Effector CD4-positive, alpha-beta T cell (primary cell): ENCODE measurements around the gene RYR1.
"Not testable (repeated sequence)": the region's sequence is repeated elsewhere in the genome, so short reads cannot be mapped to it uniquely, and the experiment has no call there.

Experiments
- DNase-seq: peaks from one replicate; pipeline ENCODE4 v3.0.0-alpha.2; 2020

RYR1 gene

DNA sequence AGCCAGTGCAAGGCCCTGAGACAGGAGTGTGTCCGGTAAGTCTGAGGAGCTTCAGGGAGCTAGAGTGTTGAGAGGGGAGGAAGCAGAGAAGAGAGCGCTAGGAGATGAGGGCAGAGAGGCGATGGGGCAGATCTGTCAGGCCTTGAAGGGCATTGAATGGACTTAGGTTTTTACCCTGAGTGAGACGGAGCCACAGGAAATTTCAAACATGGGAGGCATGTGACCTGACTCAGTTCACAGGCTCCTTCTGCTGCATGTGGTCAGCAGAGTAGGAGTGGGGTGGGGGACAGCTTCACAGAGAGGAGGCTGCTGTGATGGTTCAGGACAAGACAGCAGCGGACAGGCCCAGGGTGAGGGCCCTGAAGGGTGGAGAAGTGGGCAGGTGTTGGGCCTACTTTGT lies 33.1 kb upstream of the RYR1 start:
- DNase-seq = no peak

DNA sequence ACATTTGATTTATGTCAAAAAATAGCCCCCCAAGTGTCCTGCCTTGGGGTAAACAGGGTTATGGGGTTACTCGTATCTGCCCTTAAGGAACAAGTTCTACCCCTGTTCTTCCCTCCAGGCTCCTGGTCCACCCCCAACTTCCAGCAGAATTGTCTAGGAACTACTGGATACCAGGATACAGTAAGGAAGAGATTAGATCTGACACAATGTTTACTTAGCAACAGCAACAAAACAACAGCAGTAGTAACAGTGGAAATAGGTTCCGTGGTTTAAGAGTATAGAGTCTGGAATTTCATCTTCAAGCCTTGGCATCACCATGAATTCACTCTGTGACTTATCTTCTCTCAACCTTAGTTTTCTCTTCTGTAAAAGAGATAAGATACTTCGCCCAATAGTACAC lies 32.3 kb upstream of the RYR1 start:
- no peak for DNase-seq

DNA sequence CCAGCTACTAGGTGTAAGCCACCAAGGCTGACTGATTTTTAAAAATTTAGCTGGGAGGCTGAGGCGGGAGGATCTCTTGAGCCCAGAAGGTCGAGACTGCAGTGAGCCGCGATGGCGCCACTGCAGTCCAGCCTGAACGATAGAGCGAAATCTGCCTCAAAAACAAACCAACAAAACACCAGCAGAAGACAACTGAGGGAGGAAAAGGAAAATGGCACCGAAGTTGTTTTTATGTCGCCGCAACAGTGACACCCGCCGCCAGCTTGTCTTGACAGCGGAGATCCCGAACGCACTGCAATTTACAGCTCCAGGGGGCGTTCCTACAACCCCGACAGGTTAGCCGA lies 30.9 kb upstream of the RYR1 start:
- no peak for DNase-seq

DNA sequence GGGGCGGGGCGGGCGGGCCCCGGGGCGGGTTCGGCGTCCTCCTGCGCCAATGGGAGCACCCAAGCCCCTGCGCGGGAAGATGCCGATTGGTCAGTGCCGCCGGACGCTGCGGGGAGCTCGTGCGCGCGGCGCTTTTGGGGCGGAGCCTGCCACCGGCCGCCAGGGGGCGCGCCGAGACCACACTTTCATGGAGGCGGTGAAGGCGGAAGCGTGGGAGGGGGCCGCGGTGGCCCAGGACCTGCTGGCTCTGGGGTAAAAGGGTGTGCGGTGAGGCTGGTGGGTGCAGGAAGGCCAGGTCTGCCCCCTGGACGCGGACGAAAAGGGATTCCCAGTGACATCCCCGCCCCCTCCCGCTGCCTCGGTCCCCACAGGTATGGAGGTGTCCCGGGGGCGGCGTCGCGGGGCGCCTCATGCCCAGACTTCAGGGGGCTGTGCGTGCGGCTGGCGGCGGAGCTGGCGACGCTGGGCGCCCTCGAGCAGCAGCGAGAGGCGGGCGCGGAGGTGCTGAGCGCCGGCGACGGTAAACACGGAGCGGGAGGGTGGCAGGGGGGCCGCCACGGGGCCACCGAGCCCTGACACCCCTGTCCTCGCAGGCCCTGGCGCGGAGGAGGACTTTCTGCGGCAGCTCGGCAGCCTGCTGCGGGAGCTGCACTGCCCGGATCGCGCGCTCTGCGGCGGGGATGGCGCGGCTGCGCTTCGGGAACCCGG lies 30.4 kb upstream of the RYR1 start, which contains the start of gene FAM98C:
Gene FAM98C, plus strand, starts transcription at position 127 of the 708 bp plus-strand sequence. Its CDS starts 61 bp downstream, at position 188.
- DNase-seq = peak; percentile 96

DNA sequence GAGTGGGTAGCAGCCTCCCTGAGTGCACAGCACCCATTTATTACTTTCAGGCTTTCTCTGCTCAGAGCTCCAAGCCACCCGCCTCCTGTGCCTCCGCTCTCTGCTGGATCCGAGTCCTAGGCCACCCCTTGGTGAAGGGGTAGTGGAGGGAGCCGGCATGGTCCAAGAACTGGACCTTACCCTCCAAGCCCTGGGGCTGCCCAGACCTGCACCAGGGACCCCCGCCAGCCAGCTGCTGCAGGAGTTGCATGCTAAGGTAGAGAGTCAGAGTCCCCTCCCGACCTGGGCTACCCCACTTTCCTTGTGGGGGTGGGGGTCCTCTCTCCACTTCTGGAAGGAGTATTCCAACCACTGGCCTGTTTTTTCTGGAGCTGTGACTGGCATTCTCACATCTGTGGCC lies 28.6 kb upstream of the RYR1 start:
- no peak for DNase-seq

DNA sequence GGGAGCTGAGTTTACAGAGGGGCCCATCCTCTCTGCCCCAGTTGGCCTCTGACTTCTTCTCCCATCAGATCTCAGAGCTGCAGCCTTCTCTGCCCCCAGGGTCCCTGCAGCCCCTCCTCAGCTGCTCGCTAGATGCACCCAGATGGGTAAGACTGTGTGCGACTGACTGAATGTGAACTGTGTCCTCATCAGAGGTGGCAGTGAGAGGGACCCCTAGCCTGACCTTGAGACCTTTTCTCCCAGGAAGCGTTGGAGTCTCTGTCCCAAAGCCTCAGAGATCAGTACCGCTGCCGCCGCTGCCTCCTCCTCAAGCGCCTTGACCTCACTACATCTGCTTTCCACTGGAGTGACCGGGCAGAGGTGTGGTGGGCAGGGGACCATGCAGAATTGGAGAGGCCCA lies 28.2 kb upstream of the RYR1 start:
- no peak for DNase-seq

DNA sequence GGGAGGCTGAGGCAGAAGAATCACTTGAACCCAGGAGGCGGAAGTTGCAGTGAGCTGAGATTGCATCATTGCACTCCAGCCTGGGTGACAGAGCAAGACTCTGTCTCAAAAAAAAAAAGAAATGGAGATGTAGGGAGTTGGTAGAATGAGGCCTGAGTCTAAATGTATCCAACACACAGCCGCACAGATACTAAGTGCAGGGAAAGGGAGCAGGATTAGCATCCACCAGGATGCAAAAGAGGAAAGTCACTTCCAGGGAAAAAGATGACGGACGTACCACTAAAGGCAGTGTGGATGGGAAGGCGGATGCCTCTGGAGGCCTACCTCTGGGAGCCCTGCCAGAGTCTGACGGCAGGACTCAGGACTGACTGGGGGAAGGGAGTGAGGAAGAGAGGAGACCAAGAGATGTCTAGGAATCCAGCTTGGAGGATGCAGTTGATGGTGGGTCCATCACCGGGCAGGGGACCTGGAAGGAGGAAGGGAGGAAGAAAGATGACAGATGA lies 23.8 kb upstream of the RYR1 start:
- no peak for DNase-seq

DNA sequence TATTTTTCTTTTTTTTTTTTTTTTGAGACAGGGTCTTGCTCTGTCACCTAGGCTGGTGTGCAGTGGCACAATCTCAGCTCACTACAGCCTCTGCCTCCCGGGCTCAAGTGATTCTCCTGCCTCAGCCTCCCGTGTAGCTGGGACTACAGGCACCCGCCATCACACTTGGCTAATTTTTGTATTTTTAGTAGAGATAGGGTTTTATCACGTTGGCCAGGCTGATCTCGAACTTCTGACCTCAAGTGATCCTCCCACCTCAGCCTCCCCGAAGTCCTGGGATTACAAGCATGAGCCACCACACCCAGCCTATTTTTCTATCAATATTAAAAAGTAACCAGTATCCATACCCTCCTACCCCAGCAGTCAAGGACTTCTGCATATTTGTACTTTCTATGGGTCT lies 23.1 kb upstream of the RYR1 start:
- not testable (repeated sequence) for DNase-seq

DNA sequence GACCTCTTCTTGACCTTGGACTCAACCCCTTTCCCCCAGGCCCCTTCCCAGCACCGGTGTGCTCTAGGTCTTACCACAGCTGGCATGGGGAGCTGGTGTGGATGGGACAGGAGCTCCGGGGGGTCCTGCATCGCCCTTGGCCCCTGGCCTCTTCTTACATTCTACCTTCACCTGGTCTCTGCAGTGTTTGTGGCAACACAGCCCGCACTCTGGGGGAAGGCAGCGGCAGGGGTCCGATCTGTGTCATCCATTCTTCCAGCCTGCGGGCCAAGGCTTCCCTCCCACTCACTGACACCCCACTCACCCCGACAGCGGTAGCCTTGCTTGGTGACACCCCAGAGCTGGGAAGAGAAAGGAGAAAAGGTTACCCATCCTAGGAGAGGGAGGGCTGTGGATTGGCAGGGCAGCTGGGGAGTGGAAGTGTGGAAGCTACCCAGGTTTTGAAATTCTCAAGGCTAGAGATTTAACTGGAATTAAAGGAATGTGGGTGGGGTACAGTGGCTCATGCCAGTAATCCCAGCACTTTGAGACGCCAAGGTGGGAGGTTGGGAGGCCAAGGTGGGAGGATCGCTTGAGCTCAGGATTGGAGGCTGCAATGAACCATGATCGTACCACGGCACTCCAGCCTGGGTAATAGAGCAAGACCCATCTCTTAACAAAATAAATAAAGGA lies 22.3 kb upstream of the RYR1 start:
- DNase-seq = no peak

DNA sequence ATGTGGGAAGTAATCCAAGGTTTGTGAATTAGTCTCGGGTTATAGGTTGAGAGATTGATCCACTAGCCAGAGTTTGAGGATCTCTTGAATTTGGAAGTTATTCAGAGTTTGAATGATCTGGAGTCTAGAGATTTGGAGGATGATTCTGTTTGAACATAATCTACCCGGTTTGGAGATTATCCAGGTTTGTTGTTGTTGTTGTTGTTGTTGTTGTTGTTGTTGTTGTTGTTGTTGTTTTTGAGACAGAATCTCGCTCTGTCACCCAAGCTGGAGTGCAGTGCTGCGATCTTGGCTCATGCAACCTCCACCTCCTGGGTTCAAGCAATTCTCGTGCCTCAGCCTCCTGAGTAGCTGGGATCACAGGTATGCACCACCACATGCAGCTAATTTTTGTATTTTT lies 21.6 kb upstream of the RYR1 start:
- not testable (repeated sequence) for DNase-seq

DNA sequence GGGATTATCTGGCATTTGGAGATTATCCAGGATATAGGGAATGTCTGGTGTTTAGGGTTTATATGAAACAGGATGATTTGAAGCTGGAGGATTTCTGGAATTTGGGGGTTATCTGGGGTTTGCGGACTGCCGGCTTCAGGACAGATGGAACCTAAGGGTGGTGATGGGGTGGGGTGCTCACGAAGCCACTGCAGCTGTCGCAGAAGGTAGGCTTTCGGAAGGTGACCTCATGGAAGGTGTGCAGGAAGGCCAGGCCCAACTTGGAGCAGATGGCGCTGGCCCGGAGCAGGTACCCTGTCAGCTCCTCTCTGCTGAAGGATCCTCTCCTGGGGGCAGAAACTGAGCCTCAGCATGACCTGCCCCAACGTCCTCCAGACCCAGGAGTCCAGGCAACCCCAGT lies 21.0 kb upstream of the RYR1 start:
- no peak for DNase-seq

DNA sequence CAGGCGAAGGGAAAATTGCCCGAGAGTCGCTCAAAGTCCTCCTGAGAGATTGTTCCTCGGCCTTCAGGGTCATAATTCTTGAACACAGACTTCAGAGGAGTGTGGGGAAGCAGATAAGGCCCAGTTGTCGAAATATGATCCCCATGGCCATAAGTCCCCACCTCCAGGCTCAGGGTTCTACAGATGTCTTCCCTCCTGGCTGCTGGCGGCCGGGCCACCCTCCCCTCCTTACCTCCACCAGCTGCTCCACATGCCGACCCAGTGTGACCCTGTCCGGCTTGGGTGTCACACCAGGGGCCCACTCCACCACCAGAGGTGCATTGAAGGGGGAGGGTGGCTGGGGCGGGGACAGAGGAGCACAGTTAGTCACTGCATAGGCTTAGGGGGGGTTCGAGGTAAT lies 20.5 kb upstream of the RYR1 start:
- DNase-seq = no peak

DNA sequence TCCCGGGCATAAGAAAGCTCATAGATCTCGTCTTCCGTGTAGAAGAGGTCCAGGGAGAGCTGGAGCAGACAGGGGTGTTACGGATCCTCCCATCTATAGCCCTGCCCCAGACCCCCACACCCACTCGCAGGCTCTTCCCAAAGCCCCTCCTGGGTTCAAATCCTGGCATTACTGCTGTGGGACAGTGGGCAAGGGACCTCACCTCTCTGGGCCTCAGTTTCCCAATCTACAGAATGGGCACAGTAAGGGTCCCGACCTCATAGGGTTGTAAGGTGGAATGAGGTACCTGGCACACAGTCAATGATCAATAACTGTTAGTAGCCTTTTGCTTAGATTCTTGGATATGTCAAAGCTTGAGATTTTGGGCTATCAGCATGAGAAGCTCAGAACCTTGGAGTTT lies 20.1 kb upstream of the RYR1 start:
- no peak for DNase-seq

DNA sequence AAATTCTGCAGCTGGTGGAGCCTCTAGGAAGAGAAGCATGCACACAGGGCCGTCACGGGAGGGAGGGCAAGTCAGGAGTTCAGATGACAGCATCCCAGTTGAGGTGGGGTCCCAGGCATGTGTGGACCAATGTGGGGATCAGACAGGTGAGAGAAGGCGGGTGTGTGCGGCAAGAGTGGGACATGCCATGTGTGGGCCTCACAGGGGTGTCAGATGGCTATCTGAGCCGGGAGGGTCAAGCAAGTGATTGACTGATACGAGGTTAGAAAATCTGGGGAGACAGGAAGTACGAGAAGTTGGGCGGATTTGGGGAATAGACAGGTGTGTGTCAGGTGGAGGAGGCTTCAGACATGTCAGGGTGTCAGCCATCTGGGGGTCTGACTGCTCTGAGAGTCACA lies 16.3 kb upstream of the RYR1 start:
- no peak for DNase-seq

DNA sequence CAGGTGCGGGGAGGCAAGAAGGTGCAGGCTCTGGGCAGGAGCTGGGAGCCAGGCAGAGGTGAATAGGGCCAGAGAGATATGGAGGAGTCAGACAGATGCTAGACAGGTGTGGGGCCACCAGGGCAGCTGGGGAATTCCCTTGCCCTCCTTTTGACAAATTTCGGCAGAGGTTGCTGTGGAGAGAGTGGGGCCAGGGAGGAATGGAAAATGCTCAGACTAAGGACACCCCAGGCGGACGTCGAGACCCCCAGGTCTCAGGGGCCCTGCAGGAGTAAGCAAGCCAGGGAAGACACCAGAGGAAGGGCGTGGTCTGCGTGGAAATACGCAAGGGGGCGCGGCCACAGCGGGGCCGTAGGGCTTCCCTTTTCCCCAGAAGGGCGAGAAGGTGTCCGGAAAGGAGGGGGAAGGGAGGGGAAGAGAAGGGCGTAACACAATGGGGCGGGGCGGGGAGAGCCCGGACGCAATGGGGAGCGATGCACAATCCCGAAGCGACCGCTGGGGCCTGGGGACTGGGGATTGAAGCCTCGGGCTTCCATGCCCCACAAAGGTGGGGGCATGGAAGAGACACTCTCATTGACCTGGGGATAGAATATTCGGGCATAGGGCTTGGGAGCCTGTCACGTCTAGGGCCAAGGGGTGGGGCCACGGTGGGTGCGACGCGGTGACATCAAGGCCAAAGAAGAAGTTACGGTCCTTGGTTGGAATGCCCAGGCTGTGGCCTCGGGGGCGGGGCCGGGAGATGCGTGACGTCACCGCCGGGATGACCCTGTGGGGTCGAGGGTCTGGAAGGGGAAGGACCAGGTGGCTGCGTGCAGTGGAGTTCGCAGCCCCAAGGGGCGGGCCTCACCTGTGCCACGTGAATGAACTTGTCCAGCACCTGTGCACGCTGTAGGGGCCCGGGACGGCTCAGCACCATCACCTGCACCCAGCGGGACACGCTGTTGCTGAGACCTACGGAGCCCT lies 15.7 kb upstream of the RYR1 start:
- DNase-seq = peak; percentile 13

DNA sequence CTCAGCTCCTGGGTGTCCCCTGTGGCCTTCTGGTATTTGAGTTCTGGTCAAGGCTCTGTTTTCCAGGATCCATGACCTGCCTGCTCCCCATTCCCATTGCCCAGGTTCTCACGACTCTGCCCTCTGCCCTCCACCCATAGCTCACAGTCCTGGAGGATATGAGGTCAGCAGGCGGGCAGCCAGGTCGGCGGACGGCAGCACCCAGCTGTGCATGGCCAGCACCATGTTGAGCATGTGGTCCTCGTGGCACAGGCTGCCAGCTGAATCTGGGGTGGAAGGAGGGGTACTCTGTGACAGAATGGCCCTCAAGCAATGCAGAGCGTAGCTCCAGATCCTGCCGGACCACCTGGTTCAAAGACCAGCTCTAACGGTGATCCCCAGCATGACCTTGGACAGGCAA lies 12.6 kb upstream of the RYR1 start:
- no peak for DNase-seq

DNA sequence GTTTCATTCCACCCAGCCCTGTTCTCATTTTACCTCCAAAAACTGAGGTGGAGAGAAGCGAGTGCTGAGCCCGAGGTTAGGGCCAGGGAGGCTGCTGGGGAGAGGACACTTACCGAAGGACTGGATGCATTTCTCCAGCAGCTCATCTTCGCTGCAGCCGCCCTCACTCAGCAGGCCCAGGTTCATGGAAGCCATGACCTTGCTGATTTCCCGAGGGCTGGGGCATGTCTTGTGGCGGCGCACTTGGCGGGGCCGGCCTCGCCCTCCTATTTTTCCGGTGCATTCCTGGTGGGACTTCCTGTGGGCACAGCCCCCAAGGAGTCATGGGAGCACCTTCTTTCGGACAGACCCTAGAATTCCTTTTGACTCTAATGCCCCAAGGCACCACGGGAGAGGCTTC lies 11.6 kb upstream of the RYR1 start:
- no peak for DNase-seq

DNA sequence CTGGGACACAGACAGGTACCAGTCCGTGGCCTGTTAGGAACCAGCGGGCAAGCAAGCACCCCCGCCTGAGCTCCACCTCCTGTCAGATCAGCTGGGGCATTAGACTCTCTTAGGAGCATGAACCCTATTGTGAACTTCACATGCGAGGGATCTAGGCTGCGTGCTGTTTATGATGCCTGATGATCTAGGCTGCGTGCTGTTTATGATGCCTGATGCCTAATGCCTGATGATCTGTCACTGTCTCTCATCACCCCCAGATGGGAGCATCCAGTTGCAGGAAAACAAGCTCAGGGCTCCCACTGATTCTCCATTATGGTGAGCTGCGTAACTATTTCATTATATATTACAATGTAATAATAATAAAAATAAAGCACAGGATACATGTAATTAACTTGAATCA lies 11.1 kb upstream of the RYR1 start:
- no peak for DNase-seq

DNA sequence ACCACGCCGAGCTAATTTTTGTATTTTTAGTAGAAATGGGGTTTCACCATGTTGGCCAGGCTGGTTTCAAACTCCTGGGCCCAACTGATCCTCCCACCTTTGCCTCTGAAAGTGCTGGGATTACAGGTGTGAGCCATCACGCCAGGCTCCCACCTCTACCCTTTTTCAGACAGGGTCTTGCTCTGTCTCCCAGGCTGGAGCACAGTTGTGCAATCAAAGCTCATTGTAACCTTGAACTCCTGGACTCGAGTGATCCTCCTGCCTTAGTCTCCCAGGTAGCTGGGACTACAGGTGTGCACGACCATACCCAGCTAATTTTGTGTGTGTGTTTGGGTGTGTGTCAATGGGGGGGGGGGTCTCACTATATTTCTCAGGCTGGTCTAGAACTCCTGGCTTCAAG lies 9.2 kb upstream of the RYR1 start:
- DNase-seq = no peak

DNA sequence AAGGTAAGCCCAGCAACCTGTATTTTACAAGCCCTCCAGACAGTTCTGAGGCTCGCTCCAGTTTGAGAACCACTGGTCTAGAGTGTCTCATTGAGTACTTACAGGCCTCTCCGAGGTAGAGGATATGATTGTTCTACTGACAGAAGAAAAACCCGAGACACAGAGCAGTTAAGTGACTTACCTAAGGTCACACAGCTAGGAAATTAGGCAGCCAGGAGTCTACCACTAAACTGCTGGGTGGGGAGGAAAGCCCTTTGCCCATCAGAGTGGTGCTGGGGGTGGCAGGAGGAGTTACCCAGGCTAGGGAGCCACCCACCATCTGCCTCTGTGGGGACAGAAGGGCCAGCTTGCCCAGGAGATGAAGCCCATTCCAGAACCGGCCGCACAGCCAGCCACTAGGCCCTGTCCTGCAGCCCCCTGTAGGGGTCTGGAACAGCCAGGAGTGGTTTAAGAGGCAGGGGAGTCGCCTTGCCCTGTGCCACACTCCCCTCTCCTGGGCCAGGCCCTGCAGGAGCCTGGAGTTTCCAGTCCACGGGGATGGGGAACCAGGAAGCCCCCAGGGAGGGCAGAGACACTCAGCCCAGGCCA lies 8.2 kb upstream of the RYR1 start:
- DNase-seq = no peak

DNA sequence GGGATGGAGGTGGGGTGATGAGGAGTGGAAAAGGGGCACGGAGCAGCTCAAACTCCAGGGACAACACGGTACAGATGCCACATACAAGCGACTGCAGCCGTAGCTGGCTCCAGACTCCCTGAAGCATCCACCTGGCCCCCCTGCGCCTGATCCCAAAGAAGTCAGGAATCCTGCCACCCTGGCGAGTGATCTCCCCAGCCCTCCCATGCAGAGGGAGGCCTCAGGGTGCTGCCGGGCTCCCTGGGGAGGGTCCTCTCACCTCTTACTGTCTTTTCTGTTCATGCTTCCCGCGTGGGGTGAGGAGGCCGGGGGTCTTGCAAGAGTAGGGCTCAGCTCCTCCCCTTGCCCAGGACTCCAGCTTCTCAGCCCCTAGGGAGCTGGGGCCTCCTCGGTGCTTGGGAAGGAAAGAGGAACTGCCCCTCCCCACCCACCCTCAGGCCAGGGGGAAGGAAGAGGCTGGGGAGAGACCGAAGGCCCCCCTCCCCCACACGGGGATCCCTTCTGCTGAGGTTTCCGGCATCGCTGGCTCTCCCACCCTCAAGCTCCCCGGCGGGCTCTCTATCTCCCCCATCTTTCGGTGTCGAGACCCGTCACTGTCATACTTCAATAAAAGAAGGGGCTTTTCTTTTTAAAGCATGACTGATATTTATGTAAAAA lies 7.6 kb upstream of the RYR1 start, which contains the start of gene RASGRP4:
Gene RASGRP4, minus strand, starts transcription at position 410 of the 657 bp plus-strand sequence. Its CDS starts 128 bp downstream, at position 282.
- DNase-seq = peak; percentile 14

DNA sequence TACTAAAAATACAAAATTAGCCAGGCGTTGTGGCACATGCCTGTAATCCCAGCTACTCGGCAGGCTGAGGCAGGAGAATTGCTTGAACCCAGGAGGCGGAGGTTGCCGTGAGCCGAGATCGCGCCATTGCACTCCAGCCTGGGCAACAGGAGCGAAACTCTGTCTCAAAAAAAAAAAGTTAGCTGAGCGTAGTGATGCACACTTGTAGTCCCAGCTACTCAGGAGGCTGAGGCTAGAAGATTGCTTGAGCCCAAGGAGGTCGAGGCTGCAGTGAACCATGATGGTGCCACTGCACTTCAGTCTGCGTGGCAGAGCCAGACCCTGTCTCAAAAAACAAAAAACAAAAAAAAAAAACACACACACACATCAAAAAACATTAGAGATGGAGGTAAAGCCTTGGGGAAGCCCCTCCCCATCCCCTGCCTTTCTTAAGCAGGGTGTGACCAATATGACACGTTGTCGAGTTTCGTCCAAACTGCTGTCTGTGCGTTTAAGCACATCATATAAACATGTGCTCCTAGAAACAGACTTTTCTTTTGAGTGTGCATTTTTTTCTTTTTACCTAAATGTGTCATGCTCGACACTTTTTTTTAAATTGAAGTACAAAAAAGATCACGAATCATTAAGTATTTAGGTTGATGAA lies 6.3 kb upstream of the RYR1 start:
- DNase-seq = not testable (repeated sequence)
